Measurements from ENCODE around the gene CIRBP.

DNA sequence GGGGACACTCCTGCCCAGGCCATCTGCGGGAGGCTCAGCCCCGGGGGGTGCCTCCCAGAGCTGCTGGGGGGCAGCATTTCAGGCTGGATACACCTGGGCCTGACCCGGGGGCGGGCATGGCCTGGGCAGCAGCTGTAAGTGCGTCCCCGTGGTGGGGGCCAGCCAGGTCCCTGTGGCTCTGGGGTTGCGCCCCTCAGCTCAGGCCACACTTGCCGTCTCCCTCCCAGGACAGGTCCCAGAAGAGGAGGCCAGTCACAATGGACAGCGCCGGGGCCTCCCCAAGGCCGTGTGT, 43.0 kb upstream of the CIRBP start:
- TF ChIP-seq, protein P1, sequence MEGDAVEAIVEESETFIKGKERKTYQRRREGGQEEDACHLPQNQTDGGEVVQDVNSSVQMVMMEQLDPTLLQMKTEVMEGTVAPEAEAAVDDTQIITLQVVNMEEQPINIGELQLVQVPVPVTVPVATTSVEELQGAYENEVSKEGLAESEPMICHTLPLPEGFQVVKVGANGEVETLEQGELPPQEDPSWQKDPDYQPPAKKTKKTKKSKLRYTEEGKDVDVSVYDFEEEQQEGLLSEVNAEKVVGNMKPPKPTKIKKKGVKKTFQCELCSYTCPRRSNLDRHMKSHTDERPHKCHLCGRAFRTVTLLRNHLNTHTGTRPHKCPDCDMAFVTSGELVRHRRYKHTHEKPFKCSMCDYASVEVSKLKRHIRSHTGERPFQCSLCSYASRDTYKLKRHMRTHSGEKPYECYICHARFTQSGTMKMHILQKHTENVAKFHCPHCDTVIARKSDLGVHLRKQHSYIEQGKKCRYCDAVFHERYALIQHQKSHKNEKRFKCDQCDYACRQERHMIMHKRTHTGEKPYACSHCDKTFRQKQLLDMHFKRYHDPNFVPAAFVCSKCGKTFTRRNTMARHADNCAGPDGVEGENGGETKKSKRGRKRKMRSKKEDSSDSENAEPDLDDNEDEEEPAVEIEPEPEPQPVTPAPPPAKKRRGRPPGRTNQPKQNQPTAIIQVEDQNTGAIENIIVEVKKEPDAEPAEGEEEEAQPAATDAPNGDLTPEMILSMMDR (IDR thresholded peaks at IDR 0.05; ENCODE audit: low read depth, low read length), result no peak
- TF ChIP-seq POLR2A (IDR thresholded peaks at IDR 0.05; ENCODE audit: extremely low read depth, insufficient read length), result no peak
